Chondrocyte (in vitro differentiated cells): ENCODE measurements around the gene MEIS3. TPM values are rescaled to one million over a fixed set of nuclear protein-coding genes. Genes with fewer than 3 reads are reported as not detected.

ENCODE experiments used
- DNase-seq: peaks from one replicate; pipeline ENCODE4 v3.0.0; 2021; ENCODE audit warnings: mixed read lengths, low spot score
- H3K27ac Mint-ChIP-seq: one replicate; pipeline ENCODE4 v1.8.0; 2021; ENCODE audit warnings: mild to moderate bottlenecking, moderate library complexity, mixed read lengths; ENCODE audit not compliant: unreplicated experiment
- H3K27me3 Mint-ChIP-seq: 2 replicates; pipeline ENCODE4 v1.8.0; 2021; ENCODE audit warnings: low read depth, mixed read lengths
- H3K36me3 Mint-ChIP-seq: 2 replicates; pipeline ENCODE4 v1.8.0; 2021; ENCODE audit warnings: low read depth, mixed read lengths
- H3K4me1 Mint-ChIP-seq: 2 replicates; pipeline ENCODE4 v1.8.0; 2021; ENCODE audit warnings: low read depth, mild to moderate bottlenecking, mixed read lengths
- H3K4me3 Mint-ChIP-seq: one replicate; pipeline ENCODE4 v1.8.0; 2021; ENCODE audit warnings: mild to moderate bottlenecking, moderate library complexity, mixed read lengths; ENCODE audit not compliant: unreplicated experiment
- H3K9me3 Mint-ChIP-seq: 2 replicates; pipeline ENCODE4 v1.8.0; 2021; ENCODE audit warnings: low read depth, mixed read lengths
- total RNA-seq: library from RNA; stranded (reverse); gene quantifications from 3 replicates; pipeline ENCODE4 v1.2.1, GENCODE V29; 2021
- TF ChIP-seq, protein P1 (sequence below): fragments of 200-600 bp; sonication (generic); IDR thresholded peaks from 2 replicates; pipeline ENCODE4 v1.5.0; 2021; ENCODE audit warnings: antibody characterized with exemption, mild to moderate bottlenecking, moderate library complexity

Gene MEIS3
- total RNA-seq, 1 donor from 2014 or later, result 79.5 TPM

DNA sequence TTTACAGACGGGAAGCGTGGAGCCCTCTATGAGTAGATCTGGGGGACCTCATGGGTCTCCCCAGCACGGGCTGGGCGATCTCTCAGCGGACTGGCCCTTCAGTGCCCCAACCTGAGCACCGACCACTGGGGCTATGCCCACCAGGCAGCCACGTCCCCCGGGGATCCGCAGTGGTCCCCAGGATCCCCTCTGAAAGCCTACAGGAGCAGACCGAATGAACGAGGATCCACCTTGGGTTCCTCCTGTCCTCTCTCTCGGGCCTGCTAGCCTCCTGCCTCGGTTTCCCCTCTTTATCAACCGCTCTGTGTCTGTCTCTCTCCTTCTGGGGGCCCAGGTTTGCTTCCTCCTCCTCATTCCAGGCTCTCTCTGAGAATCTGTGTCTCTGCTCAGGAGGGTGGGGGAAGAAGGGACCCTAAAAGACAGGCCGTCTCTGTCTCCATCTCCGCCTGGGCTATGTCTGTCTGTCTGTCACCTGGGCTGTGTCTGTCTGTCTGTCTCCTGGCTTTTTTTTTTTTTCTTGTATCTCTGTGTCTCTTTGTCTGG is 2.0 kb upstream of the MEIS3 start:
- Mint-ChIP-seq H3K27ac (no peak overlapping the region), H3K36me3 (peaks cover 2% of the 10 kb centered on the region), H3K4me1 (peaks cover 52% of the 10 kb centered on the region), H3K9me3 (no peaks in the 10 kb centered on the region), H3K4me3 (peak overlapping the region; percentile 34), H3K27me3 (peaks cover 16% of the 10 kb centered on the region)
- TF ChIP-seq, protein P1, sequence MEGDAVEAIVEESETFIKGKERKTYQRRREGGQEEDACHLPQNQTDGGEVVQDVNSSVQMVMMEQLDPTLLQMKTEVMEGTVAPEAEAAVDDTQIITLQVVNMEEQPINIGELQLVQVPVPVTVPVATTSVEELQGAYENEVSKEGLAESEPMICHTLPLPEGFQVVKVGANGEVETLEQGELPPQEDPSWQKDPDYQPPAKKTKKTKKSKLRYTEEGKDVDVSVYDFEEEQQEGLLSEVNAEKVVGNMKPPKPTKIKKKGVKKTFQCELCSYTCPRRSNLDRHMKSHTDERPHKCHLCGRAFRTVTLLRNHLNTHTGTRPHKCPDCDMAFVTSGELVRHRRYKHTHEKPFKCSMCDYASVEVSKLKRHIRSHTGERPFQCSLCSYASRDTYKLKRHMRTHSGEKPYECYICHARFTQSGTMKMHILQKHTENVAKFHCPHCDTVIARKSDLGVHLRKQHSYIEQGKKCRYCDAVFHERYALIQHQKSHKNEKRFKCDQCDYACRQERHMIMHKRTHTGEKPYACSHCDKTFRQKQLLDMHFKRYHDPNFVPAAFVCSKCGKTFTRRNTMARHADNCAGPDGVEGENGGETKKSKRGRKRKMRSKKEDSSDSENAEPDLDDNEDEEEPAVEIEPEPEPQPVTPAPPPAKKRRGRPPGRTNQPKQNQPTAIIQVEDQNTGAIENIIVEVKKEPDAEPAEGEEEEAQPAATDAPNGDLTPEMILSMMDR, result no peak
- DNase-seq, result no peak

DNA sequence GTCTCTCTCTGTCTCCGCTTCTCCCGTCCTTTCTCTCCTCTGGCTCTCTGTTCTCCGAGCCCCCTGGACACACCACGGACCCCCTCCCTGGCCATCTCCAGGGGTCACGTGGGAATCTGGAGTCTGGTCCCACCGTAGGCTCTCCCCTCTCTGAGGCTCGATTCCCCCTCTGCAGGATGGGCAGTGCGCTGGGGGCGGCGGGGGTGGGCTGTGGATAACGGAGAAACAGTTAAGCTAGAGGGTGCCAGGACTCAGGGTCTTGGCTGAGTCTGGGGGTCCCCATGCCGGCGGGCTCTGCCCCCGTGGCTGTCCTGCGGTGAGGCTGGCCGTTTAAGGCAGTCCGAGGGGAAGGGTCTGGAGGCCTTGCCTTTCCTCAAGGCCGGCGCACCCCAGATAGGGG is 462 bp upstream of the MEIS3 start:
- Mint-ChIP-seq H3K9me3 (no peaks in the 10 kb centered on the region), H3K27me3 (peaks cover 16% of the 10 kb centered on the region), H3K36me3 (peaks cover 6% of the 10 kb centered on the region), H3K4me1 (peaks cover 52% of the 10 kb centered on the region), H3K27ac (peak overlapping the region; percentile 61), H3K4me3 (no peak overlapping the region)
- TF ChIP-seq, protein P1, result no peak
- no peak for DNase-seq

DNA sequence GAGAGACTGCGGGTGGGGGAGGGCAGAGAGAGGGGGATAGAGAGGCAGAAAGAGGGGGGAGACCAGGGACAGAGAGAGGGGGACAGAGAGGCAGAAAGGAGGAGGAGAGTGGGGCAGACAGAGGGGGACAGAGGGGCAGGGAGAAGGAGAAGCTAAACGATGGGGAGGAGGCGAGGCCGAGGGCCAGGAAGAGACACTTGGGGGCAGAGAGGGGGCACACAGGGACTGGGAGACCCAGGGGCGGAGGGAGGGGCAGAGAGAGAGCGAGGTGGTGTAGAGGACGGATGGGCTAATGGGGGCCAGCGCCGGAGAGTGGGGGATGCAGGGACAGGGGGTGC is 666 bp downstream of the MEIS3 start:
- H3K27ac Mint-ChIP-seq, result peak overlapping the region; percentile 24
- peak overlapping the region; percentile 80 for H3K4me3 Mint-ChIP-seq
- TF ChIP-seq, protein P1, result no peak
- H3K4me1 Mint-ChIP-seq, result peaks cover 52% of the 10 kb centered on the region
- peaks cover 16% of the 10 kb centered on the region for H3K27me3 Mint-ChIP-seq
- no peaks in the 10 kb centered on the region for H3K9me3 Mint-ChIP-seq
- H3K36me3 Mint-ChIP-seq, result peaks cover 14% of the 10 kb centered on the region
- no peak for DNase-seq

DNA sequence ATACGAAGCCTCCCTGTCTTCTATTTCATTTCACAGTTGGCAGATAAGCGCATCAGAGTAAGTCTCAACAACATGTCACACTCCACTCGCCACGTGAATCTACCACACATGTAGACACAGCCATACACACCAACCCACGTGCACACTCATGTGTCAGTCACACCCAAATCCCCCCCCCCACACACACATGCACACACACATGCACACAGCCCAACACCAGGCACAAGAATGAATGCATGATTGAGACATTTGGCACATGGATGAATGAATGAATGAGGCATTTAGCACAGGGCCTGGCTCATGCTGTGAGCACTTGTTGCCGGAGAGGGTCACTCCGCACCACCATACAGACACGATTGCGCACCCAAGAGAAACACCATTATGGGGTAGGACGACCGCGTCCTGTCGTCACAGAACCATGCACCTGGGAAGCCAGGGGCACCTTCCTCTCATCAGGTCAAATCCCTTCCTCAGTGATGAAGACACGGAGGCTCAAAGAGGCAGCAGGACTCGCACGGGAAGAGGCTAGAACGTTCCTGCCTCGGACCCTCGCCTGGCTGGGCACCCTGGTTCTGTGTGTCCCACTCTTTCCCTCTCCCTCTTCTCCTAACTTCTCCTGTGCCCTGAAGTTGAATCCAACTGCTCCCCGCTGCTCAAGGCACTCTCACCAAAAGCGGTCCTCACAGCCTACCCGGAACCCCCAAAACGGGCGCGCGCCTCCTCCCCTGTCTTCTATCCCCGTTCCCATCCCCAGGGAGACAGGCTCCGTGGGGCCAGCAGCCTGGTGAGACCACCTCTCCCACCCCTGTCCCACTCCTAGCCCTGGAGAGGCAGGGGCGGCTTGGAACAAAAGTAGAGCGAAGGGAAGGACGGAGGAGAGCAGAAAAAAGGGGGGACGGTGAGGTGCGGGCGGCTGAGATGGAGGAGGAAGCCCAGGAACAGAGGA is 1.3 kb downstream of the MEIS3 start:
- Mint-ChIP-seq H3K4me3 (peak overlapping the region; percentile 80), H3K36me3 (peaks cover 18% of the 10 kb centered on the region), H3K4me1 (peaks cover 52% of the 10 kb centered on the region), H3K9me3 (no peaks in the 10 kb centered on the region), H3K27ac (peak overlapping the region; percentile 24), H3K27me3 (peaks cover 15% of the 10 kb centered on the region)
- no peak for DNase-seq
- TF ChIP-seq, protein P1, result no peak

DNA sequence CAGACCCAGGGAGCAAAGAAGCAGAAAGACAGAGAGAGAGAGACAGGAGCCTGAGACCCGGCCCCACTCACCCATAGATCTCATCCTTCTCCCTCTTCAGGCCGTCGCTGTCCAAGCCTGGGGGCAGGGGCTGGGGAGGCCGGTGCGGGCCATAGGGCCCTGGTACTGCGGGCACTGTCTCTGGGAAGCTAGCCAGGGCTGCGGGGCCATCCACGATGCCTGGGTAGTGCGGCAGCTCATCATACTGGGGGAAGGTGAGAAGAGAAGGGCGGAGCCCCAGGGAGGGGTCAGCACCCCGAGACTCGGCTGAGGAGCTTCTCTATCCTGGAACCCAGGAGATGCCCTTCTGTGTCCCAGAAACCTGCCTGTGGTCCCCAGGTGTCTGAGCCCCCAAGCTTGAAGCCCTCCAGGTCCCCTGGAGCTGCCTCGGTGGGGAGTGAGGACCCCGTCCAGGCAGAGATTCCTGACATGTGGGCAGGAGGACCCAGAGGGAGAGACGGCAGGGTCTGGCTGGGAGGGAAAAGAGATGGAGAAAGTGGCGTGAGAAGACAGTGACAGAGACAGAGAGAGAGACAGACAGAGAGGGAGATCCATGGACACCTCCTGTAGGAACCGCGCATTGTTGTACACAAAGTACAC is 2.1 kb downstream of the MEIS3 start:
- H3K27ac Mint-ChIP-seq, result no peak overlapping the region
- peak overlapping the region; percentile 80 for H3K4me3 Mint-ChIP-seq
- no peaks in the 10 kb centered on the region for H3K9me3 Mint-ChIP-seq
- peaks cover 18% of the 10 kb centered on the region for H3K36me3 Mint-ChIP-seq
- H3K27me3 Mint-ChIP-seq, result peaks cover 8% of the 10 kb centered on the region
- peaks cover 45% of the 10 kb centered on the region for H3K4me1 Mint-ChIP-seq
- TF ChIP-seq, protein P1, result no peak
- DNase-seq, result no peak
